Measurements from ENCODE around the gene IDUA.

DNA sequence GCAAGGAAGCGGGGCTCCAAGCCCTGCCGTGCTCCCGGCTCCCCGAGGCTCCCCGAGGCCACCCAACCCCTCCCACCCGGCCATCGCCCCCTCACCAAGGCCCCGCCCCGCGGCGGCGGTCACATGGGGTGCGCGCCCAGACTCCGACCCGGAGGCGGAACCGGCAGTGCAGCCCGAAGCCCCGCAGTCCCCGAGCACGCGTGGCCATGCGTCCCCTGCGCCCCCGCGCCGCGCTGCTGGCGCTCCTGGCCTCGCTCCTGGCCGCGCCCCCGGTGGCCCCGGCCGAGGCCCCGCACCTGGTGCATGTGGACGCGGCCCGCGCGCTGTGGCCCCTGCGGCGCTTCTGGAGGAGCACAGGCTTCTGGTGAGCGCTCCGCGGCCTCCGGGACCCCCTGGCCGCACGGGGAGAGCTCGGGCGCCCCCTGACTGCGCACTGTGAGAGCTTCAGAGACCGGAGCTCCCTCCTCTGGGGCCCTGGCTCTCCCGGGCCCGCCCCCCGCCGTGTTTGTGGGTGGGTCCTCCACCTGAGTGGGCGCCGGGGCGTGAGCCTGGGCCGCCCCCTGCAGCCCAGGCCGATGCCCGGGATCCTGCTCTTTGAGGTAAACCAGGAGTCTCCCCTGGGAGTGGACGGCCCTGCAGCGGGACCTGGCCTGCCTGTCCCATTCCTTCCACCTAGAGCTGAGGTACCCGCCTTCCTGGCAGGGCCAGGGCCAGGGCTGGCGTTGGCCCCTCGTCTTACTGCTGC lies at the start of gene IDUA:
- no peak for TF ChIP-seq EZH2 (IDR thresholded peaks at IDR 0.05; ENCODE audit: low read length)
- TF ChIP-seq, protein P1, sequence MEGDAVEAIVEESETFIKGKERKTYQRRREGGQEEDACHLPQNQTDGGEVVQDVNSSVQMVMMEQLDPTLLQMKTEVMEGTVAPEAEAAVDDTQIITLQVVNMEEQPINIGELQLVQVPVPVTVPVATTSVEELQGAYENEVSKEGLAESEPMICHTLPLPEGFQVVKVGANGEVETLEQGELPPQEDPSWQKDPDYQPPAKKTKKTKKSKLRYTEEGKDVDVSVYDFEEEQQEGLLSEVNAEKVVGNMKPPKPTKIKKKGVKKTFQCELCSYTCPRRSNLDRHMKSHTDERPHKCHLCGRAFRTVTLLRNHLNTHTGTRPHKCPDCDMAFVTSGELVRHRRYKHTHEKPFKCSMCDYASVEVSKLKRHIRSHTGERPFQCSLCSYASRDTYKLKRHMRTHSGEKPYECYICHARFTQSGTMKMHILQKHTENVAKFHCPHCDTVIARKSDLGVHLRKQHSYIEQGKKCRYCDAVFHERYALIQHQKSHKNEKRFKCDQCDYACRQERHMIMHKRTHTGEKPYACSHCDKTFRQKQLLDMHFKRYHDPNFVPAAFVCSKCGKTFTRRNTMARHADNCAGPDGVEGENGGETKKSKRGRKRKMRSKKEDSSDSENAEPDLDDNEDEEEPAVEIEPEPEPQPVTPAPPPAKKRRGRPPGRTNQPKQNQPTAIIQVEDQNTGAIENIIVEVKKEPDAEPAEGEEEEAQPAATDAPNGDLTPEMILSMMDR (optimal IDR thresholded peaks at IDR 0.05 in 1 of 3, IDR thresholded peaks at IDR 0.05 in 1 of 3, conservative IDR thresholded peaks at IDR 0.05 in 1 of 3; ENCODE audit: extremely low read depth in 1 of 3, insufficient read depth in 2 of 3, low read length in 3 of 3), result peak in 2 of 3 experiments; percentile 16 to 57
